Uterus (tissue), 2 donors: ENCODE data around the gene PTPRQ.

ENCODE experiments used
- POLR2A ChIP-seq, 2 donors: fragments of 450-650 bp; IDR thresholded peaks; one replicate each; pipeline ENCODE4 v1.6.1; 2016; ENCODE audit warnings: antibody characterized with exemption in 2 of 2, mild to moderate bottlenecking in 1 of 2, moderate library complexity in 1 of 2
- TF ChIP-seq, protein P1 (sequence below), 4 experiments: fragments of 200-600 bp in 2 of 4; fragments of 450-650 bp in 2 of 4; sonication (generic) in 2 of 4; IDR thresholded peaks; one replicate each; pipeline ENCODE4 v1.5.1; 2016 to 2019; ENCODE audit warnings: antibody characterized with exemption in 4 of 4, mild to moderate bottlenecking in 2 of 4, moderate library complexity in 1 of 4

GRCh38 chr12:80676856-80677255 lies 232.8 kb downstream of the PTPRQ start:
- TF ChIP-seq, protein P1, sequence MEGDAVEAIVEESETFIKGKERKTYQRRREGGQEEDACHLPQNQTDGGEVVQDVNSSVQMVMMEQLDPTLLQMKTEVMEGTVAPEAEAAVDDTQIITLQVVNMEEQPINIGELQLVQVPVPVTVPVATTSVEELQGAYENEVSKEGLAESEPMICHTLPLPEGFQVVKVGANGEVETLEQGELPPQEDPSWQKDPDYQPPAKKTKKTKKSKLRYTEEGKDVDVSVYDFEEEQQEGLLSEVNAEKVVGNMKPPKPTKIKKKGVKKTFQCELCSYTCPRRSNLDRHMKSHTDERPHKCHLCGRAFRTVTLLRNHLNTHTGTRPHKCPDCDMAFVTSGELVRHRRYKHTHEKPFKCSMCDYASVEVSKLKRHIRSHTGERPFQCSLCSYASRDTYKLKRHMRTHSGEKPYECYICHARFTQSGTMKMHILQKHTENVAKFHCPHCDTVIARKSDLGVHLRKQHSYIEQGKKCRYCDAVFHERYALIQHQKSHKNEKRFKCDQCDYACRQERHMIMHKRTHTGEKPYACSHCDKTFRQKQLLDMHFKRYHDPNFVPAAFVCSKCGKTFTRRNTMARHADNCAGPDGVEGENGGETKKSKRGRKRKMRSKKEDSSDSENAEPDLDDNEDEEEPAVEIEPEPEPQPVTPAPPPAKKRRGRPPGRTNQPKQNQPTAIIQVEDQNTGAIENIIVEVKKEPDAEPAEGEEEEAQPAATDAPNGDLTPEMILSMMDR (IDR thresholded peaks at IDR 0.05), result no peak
- TF ChIP-seq POLR2A (IDR thresholded peaks at IDR 0.05), result no peak
